ENCODE results near the gene CPEB4.

CPEB4 gene

GRCh38 chr5:173852790-173853359 lies 35.3 kb upstream of the CPEB4 start:
- H3K27me3 ChIP-seq (ENCODE audit: control insufficient read depth in 1 of 2, insufficient read depth in 1 of 2, low read length in 2 of 2) = peaks cover 0 to 3% of the 10 kb centered on the region in 2 experiments

GRCh38 chr5:173853370-173854131 lies 34.6 kb upstream of the CPEB4 start:
- WGBS = 93% methylated on average over 11 of the region's 11 CpGs
- Histone ChIP-seq H2BK5ac (ENCODE audit: low read depth, low read length, poor library complexity, severe bottlenecking) (no peak overlapping the region), H3K4me3 (ENCODE audit: insufficient read depth in 1 of 2, low read depth in 1 of 2, low read length in 2 of 2) (no peak overlapping the region), H3K27me3 (ENCODE audit: control insufficient read depth in 1 of 2, insufficient read depth in 1 of 2, low read length in 2 of 2) (peaks cover 0 to 8% of the 10 kb centered on the region in 2 experiments), H3K14ac (ENCODE audit: low read length in 2 of 2) (no peak overlapping the region), H2AFZ (ENCODE audit: low read depth, low read length) (no peak overlapping the region), H3K27ac (ENCODE audit: low read length, poor library complexity, severe bottlenecking) (no peak overlapping the region), H3K79me1 (replicated peaks; ENCODE audit: low read length, poor library complexity, severe bottlenecking) (no peaks in the 10 kb centered on the region), H3K18ac (ENCODE audit: low read depth in 1 of 2, low read length in 2 of 2) (no peak overlapping the region), H3K9ac (ENCODE audit: low read length) (no peak overlapping the region), H3K36me3 (ENCODE audit: control insufficient read depth in 1 of 2, insufficient read depth in 2 of 2, low read depth in 1 of 2, low read length in 2 of 2) (no peaks in the 10 kb centered on the region), H2BK120ac (ENCODE audit: low read depth, low read length) (no peak overlapping the region), H2BK15ac (ENCODE audit: low read depth, poor library complexity, severe bottlenecking) (no peak overlapping the region), H3K9me3 (ENCODE audit: control insufficient read depth, low read length) (peaks cover 12% of the 10 kb centered on the region), H2AK5ac (ENCODE audit: low read length, severe bottlenecking) (no peak overlapping the region), H3K4me1 (ENCODE audit: control insufficient read depth, insufficient read depth, low read depth, low read length) (peaks cover 2% of the 10 kb centered on the region), H3K4me2 (ENCODE audit: low read length, poor library complexity, severe bottlenecking) (no peak overlapping the region), H3K4ac (ENCODE audit: low read depth in 1 of 2, low read length in 2 of 2) (no peak overlapping the region), H4K91ac (ENCODE audit: low read length) (no peak overlapping the region), H4K8ac (ENCODE audit: low read length) (no peak overlapping the region), H3K23ac (ENCODE audit: low read length in 2 of 2) (no peak overlapping the region), H2BK12ac (ENCODE audit: low read length in 2 of 2) (no peak overlapping the region)
- DNase-seq = no peak

More at GRCh38 chr5:173852790-173853359, 35.3 kb upstream of the CPEB4 start:
- no peak overlapping the region for H2AFZ ChIP-seq (ENCODE audit: low read depth, low read length)
- no peak overlapping the region for H3K23ac ChIP-seq (ENCODE audit: low read length in 2 of 2)
- H2AK5ac ChIP-seq (ENCODE audit: low read length, severe bottlenecking) = no peak overlapping the region
- H2BK120ac ChIP-seq (ENCODE audit: low read depth, low read length) = no peak overlapping the region
- H3K27ac ChIP-seq (ENCODE audit: low read length, poor library complexity, severe bottlenecking) = no peak overlapping the region
- H3K4me1 ChIP-seq (ENCODE audit: control insufficient read depth, insufficient read depth, low read depth, low read length) = peaks cover 2% of the 10 kb centered on the region
- no peak overlapping the region for H4K91ac ChIP-seq (ENCODE audit: low read length)
- no peak overlapping the region for H4K8ac ChIP-seq (ENCODE audit: low read length)
- no peak overlapping the region for H3K9ac ChIP-seq (ENCODE audit: low read length)
- no peak overlapping the region for H2BK5ac ChIP-seq (ENCODE audit: low read depth, low read length, poor library complexity, severe bottlenecking)
- H3K14ac ChIP-seq (ENCODE audit: low read length in 2 of 2) = no peak overlapping the region
- 83% methylated on average over 7 of the region's 7 CpGs for WGBS
- no peak overlapping the region for H3K4ac ChIP-seq (ENCODE audit: low read depth in 1 of 2, low read length in 2 of 2)
- H3K4me3 ChIP-seq (ENCODE audit: insufficient read depth in 1 of 2, low read depth in 1 of 2, low read length in 2 of 2) = no peak overlapping the region
- H2BK12ac ChIP-seq (ENCODE audit: low read length in 2 of 2) = no peak overlapping the region
- H3K18ac ChIP-seq (ENCODE audit: low read depth in 1 of 2, low read length in 2 of 2) = no peak overlapping the region
- H3K79me1 ChIP-seq (replicated peaks; ENCODE audit: low read length, poor library complexity, severe bottlenecking) = no peaks in the 10 kb centered on the region
- peaks cover 15% of the 10 kb centered on the region for H3K9me3 ChIP-seq (ENCODE audit: control insufficient read depth, low read length)
- H2BK15ac ChIP-seq (ENCODE audit: low read depth, poor library complexity, severe bottlenecking) = no peak overlapping the region
- H3K36me3 ChIP-seq (ENCODE audit: control insufficient read depth in 1 of 2, insufficient read depth in 2 of 2, low read depth in 1 of 2, low read length in 2 of 2) = no peaks in the 10 kb centered on the region
- DNase-seq = no peak
- H3K4me2 ChIP-seq (ENCODE audit: low read length, poor library complexity, severe bottlenecking) = no peak overlapping the region

GRCh38 chr5:173855162-173855994 lies 32.8 kb upstream of the CPEB4 start:
- Histone ChIP-seq H2BK12ac (ENCODE audit: low read length in 2 of 2) (no peak overlapping the region), H3K36me3 (ENCODE audit: control insufficient read depth in 1 of 2, insufficient read depth in 2 of 2, low read depth in 1 of 2, low read length in 2 of 2) (no peaks in the 10 kb centered on the region), H3K27ac (ENCODE audit: low read length, poor library complexity, severe bottlenecking) (no peak overlapping the region), H2BK15ac (ENCODE audit: low read depth, poor library complexity, severe bottlenecking) (no peak overlapping the region), H3K14ac (ENCODE audit: low read length in 2 of 2) (no peak overlapping the region), H3K4me2 (ENCODE audit: low read length, poor library complexity, severe bottlenecking) (no peak overlapping the region), H3K9ac (ENCODE audit: low read length) (no peak overlapping the region), H3K79me1 (replicated peaks; ENCODE audit: low read length, poor library complexity, severe bottlenecking) (no peaks in the 10 kb centered on the region), H3K27me3 (ENCODE audit: control insufficient read depth in 1 of 2, insufficient read depth in 1 of 2, low read length in 2 of 2) (peaks cover 0 to 22% of the 10 kb centered on the region in 2 experiments), H4K8ac (ENCODE audit: low read length) (no peak overlapping the region), H2AFZ (ENCODE audit: low read depth, low read length) (no peak overlapping the region), H3K4me3 (ENCODE audit: insufficient read depth in 1 of 2, low read depth in 1 of 2, low read length in 2 of 2) (no peak overlapping the region), H2BK5ac (ENCODE audit: low read depth, low read length, poor library complexity, severe bottlenecking) (no peak overlapping the region), H3K23ac (ENCODE audit: low read length in 2 of 2) (no peak overlapping the region), H4K91ac (ENCODE audit: low read length) (no peak overlapping the region), H3K4me1 (ENCODE audit: control insufficient read depth, insufficient read depth, low read depth, low read length) (peaks cover 2% of the 10 kb centered on the region), H3K4ac (ENCODE audit: low read depth in 1 of 2, low read length in 2 of 2) (no peak overlapping the region), H3K9me3 (ENCODE audit: control insufficient read depth, low read length) (peaks cover 6% of the 10 kb centered on the region), H2AK5ac (ENCODE audit: low read length, severe bottlenecking) (no peak overlapping the region), H2BK120ac (ENCODE audit: low read depth, low read length) (no peak overlapping the region), H3K18ac (ENCODE audit: low read depth in 1 of 2, low read length in 2 of 2) (no peak overlapping the region)
- WGBS = 76% methylated on average over 11 of the region's 11 CpGs
- no peak for DNase-seq
